ENCODE data around the gene ABCC1. TPM values are rescaled to one million over a fixed set of nuclear protein-coding genes. Genes with fewer than 3 reads are reported as not detected.

ABCC1 gene
- polyA plus RNA-seq, 1 of the 3 experiments (the other 2 are of a cell fraction) = 23.7 TPM

DNA sequence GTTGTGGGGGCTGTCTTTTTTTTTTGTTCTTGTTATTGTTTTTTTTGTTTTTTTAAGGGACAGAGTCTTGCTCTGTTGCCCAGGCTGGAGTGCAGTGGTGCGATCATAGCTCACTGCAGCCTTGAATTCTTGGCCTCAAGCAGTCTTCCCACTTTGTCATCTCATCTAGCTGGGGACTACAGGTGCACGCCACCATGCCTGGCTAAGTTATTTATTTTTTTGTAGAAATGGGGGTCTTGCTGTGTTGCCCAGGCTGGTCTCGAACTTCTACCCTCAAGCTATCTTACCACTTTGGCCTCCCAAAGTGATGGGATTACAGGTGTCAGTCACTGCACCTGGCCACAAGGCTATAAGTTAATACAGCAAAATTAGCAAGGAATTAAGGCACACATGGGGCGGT is 101.7 kb downstream of the ABCC1 start (continued):
- TF ChIP-seq, protein P1, sequence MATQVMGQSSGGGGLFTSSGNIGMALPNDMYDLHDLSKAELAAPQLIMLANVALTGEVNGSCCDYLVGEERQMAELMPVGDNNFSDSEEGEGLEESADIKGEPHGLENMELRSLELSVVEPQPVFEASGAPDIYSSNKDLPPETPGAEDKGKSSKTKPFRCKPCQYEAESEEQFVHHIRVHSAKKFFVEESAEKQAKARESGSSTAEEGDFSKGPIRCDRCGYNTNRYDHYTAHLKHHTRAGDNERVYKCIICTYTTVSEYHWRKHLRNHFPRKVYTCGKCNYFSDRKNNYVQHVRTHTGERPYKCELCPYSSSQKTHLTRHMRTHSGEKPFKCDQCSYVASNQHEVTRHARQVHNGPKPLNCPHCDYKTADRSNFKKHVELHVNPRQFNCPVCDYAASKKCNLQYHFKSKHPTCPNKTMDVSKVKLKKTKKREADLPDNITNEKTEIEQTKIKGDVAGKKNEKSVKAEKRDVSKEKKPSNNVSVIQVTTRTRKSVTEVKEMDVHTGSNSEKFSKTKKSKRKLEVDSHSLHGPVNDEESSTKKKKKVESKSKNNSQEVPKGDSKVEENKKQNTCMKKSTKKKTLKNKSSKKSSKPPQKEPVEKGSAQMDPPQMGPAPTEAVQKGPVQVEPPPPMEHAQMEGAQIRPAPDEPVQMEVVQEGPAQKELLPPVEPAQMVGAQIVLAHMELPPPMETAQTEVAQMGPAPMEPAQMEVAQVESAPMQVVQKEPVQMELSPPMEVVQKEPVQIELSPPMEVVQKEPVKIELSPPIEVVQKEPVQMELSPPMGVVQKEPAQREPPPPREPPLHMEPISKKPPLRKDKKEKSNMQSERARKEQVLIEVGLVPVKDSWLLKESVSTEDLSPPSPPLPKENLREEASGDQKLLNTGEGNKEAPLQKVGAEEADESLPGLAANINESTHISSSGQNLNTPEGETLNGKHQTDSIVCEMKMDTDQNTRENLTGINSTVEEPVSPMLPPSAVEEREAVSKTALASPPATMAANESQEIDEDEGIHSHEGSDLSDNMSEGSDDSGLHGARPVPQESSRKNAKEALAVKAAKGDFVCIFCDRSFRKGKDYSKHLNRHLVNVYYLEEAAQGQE (IDR thresholded peaks at IDR 0.05; ENCODE audit: low read depth, low read length) = no peak
- no peak for TF ChIP-seq JUND (IDR thresholded peaks at IDR 0.05)
- no peak for TF ChIP-seq SMC3 (IDR thresholded peaks at IDR 0.05; ENCODE audit: low read depth, low read length)
- TF ChIP-seq, protein P2, sequence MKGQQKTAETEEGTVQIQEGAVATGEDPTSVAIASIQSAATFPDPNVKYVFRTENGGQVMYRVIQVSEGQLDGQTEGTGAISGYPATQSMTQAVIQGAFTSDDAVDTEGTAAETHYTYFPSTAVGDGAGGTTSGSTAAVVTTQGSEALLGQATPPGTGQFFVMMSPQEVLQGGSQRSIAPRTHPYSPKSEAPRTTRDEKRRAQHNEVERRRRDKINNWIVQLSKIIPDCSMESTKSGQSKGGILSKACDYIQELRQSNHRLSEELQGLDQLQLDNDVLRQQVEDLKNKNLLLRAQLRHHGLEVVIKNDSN (IDR thresholded peaks at IDR 0.05; ENCODE audit: borderline replicate concordance, low read depth) = no peak
- TF ChIP-seq FOXJ3 (CRISPR knock-in tag; IDR thresholded peaks at IDR 0.05) = no peak
- TF ChIP-seq NRF1 (IDR thresholded peaks at IDR 0.05; ENCODE audit: low read depth, low read length) = no peak
- TF ChIP-seq, protein P3, sequence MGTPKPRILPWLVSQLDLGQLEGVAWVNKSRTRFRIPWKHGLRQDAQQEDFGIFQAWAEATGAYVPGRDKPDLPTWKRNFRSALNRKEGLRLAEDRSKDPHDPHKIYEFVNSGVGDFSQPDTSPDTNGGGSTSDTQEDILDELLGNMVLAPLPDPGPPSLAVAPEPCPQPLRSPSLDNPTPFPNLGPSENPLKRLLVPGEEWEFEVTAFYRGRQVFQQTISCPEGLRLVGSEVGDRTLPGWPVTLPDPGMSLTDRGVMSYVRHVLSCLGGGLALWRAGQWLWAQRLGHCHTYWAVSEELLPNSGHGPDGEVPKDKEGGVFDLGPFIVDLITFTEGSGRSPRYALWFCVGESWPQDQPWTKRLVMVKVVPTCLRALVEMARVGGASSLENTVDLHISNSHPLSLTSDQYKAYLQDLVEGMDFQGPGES (IDR thresholded peaks at IDR 0.05; ENCODE audit: low read depth, low read length) = no peak
- no peak for TF ChIP-seq POLR2AphosphoS5 (IDR thresholded peaks at IDR 0.05; ENCODE audit: low read depth, low read length)

DNA sequence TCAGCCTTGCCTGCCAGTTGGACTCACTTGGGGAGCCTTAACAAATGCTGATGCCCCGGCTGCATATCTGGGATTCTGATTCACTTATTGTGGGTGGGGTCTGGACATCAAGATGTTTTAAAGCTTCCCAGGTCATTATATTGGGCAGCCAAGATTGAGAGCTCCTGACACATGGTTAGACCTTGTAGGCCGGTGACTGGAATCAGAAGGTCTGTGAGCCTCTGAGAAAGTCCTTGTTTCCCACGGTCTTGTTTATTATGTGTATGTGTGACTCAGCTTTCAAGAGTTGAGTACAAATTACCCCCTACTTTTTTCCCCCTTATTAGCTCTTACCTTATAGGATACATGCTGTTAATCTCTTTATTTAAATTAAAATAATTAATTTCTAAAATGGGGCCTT is 103.5 kb downstream of the ABCC1 start:
- no peak overlapping the region for H3K9ac ChIP-seq
- no peaks in the 10 kb centered on the region for H3K27me3 ChIP-seq (ENCODE audit: insufficient read depth)
- ChIA-PET POLR2A (no interaction called here), CTCF (no interaction called here)
- H3K4me1 ChIP-seq (ENCODE audit: control insufficient read depth in 1 of 2, insufficient read depth in 2 of 2, low read depth in 1 of 2, low read length in 1 of 2) = no peaks in the 10 kb centered on the region
- H3K9me3 ChIP-seq = no peaks in the 10 kb centered on the region
- H4K20me1 ChIP-seq (ENCODE audit: insufficient read depth) = no peaks in the 10 kb centered on the region
- no peaks in the 10 kb centered on the region for H3K79me2 ChIP-seq (ENCODE audit: insufficient read depth)
- peaks cover 12 to 44% of the 10 kb centered on the region in 2 experiments for H3K36me3 ChIP-seq (replicated peaks in 1 of 2; ENCODE audit: control insufficient read depth in 1 of 2, insufficient read depth in 2 of 2, low read length in 1 of 2)
- H3K4me3 ChIP-seq (ENCODE audit: low read depth in 2 of 2, low read length in 1 of 2) = no peak overlapping the region
- WGBS (ENCODE audit: low lambda C conversion rate) = 62% methylated on average over 2 of the region's 3 CpGs
- H3K4me2 ChIP-seq = no peak overlapping the region
- no peak overlapping the region for H2AFZ ChIP-seq (ENCODE audit: low read depth)
- no peaks in the 10 kb centered on the region for H3F3A ChIP-seq (replicated peaks; ENCODE audit: insufficient read depth)
- TF ChIP-seq CHD2 (IDR thresholded peaks at IDR 0.05; ENCODE audit: low read length, partially characterized antibody) = no peak
- no peak for TF ChIP-seq TAF1 (IDR thresholded peaks at IDR 0.05; ENCODE audit: borderline replicate concordance, low read depth, low read length)
- TF ChIP-seq RAD21 (IDR thresholded peaks at IDR 0.05; ENCODE audit: low read length) = no peak
- no peak for TF ChIP-seq RCOR1 (IDR thresholded peaks at IDR 0.05; ENCODE audit: low read length)
- no peak for TF ChIP-seq RFX5 (IDR thresholded peaks at IDR 0.05; ENCODE audit: low read length)
- no peak for TF ChIP-seq NRF1 (IDR thresholded peaks at IDR 0.05; ENCODE audit: low read depth, low read length)
- no peak for TF ChIP-seq SIN3A (IDR thresholded peaks at IDR 0.05; ENCODE audit: borderline replicate concordance, low read depth, low read length)
- TF ChIP-seq, protein P4, sequence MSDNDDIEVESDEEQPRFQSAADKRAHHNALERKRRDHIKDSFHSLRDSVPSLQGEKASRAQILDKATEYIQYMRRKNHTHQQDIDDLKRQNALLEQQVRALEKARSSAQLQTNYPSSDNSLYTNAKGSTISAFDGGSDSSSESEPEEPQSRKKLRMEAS (IDR thresholded peaks at IDR 0.05; ENCODE audit: low read depth) = no peak
- TF ChIP-seq, protein P5, sequence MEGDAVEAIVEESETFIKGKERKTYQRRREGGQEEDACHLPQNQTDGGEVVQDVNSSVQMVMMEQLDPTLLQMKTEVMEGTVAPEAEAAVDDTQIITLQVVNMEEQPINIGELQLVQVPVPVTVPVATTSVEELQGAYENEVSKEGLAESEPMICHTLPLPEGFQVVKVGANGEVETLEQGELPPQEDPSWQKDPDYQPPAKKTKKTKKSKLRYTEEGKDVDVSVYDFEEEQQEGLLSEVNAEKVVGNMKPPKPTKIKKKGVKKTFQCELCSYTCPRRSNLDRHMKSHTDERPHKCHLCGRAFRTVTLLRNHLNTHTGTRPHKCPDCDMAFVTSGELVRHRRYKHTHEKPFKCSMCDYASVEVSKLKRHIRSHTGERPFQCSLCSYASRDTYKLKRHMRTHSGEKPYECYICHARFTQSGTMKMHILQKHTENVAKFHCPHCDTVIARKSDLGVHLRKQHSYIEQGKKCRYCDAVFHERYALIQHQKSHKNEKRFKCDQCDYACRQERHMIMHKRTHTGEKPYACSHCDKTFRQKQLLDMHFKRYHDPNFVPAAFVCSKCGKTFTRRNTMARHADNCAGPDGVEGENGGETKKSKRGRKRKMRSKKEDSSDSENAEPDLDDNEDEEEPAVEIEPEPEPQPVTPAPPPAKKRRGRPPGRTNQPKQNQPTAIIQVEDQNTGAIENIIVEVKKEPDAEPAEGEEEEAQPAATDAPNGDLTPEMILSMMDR (IDR thresholded peaks at IDR 0.05) = no peak
- no peak for TF ChIP-seq JUND (IDR thresholded peaks at IDR 0.05)
- TF ChIP-seq POLR2AphosphoS5 (IDR thresholded peaks at IDR 0.05; ENCODE audit: low read depth, low read length) = no peak
- TF ChIP-seq EP300 (IDR thresholded peaks at IDR 0.05; ENCODE audit: borderline replicate concordance in 1 of 2, low read depth in 1 of 2, low read length in 1 of 2) = no peak
- no peak for TF ChIP-seq GABPA (IDR thresholded peaks at IDR 0.05; ENCODE audit: low read depth)
- TF ChIP-seq, protein P6, sequence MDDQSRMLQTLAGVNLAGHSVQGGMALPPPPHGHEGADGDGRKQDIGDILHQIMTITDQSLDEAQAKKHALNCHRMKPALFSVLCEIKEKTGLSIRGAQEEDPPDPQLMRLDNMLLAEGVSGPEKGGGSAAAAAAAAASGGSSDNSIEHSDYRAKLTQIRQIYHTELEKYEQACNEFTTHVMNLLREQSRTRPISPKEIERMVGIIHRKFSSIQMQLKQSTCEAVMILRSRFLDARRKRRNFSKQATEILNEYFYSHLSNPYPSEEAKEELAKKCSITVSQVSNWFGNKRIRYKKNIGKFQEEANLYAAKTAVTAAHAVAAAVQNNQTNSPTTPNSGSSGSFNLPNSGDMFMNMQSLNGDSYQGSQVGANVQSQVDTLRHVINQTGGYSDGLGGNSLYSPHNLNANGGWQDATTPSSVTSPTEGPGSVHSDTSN (IDR thresholded peaks at IDR 0.05) = no peak
- no peak for TF ChIP-seq FOXM1 (IDR thresholded peaks at IDR 0.05; ENCODE audit: low read depth)
- TF ChIP-seq ELF1 (IDR thresholded peaks at IDR 0.05) = no peak
- TF ChIP-seq RXRA (IDR thresholded peaks at IDR 0.05; ENCODE audit: borderline replicate concordance, low read depth) = no peak
- H3K9me2 ChIP-seq = no peaks in the 10 kb centered on the region
- DNase-seq = no peak
- no peak overlapping the region for H3K27ac ChIP-seq (ENCODE audit: low read depth in 2 of 2, low read length in 1 of 2)

Data from SK-N-SH (cell line).